ENCODE results near the gene CDH4. TPM values are rescaled to one million over a fixed set of nuclear protein-coding genes. Genes with fewer than 3 reads are reported as not detected.

CDH4 gene
- polyA plus RNA-seq, 1 donor (not counting 4 experiments of a cell fraction or from before 2014, with no cell fraction given): 2.2 TPM

GRCh38 chr20:61875996-61876395 lies 623.9 kb downstream of the CDH4 start:
- FAIRE-seq (no peak), DNase-seq (ENCODE audit: low read depth, low spot score) (no peak)
- H3K79me2 ChIP-seq (ENCODE audit: control insufficient read depth, insufficient read depth, low read length): no peaks in the 10 kb centered on the region
- H3K9ac ChIP-seq (ENCODE audit: control insufficient read depth, extremely low read depth, insufficient read depth, low read length): no peak overlapping the region
- H2AFZ ChIP-seq (ENCODE audit: control insufficient read depth, low read length): no peak overlapping the region
- no peaks in the 10 kb centered on the region for H3K36me3 ChIP-seq (ENCODE audit: control insufficient read depth in 2 of 2, extremely low read depth in 1 of 2, insufficient read depth in 2 of 2, low read length in 2 of 2)
- no peak overlapping the region for H3K4me3 ChIP-seq (ENCODE audit: control insufficient read depth in 2 of 3, extremely low read depth in 1 of 3, insufficient read depth in 2 of 3, low read depth in 1 of 3, low read length in 3 of 3)
- no peaks in the 10 kb centered on the region for H4K20me1 ChIP-seq (ENCODE audit: control insufficient read depth, extremely low read depth, insufficient read depth, low read length)
- H3K9me3 ChIP-seq (ENCODE audit: control insufficient read depth, low read depth, low read length): peaks cover 4% of the 10 kb centered on the region
- H3K9me1 ChIP-seq (ENCODE audit: control insufficient read depth, extremely low read depth, insufficient read depth, low read length): no peaks in the 10 kb centered on the region
- no peak overlapping the region for H3K4me2 ChIP-seq (ENCODE audit: control insufficient read depth, extremely low read depth, insufficient read depth, low read depth, low read length)
- dilution Hi-C loops (cut with MboI; ENCODE audit: extremely low pct_ligation_motif_present, low sequenced_read_pairs): no loop called here
- H3K27me3 ChIP-seq (ENCODE audit: control insufficient read depth, extremely low read depth, insufficient read depth, low read length): peaks cover 16% of the 10 kb centered on the region
- peaks cover 4% of the 10 kb centered on the region for H3K4me1 ChIP-seq (ENCODE audit: control insufficient read depth, extremely low read depth, insufficient read depth, low read length)
- no peak overlapping the region for H3K27ac ChIP-seq (ENCODE audit: control insufficient read depth, insufficient read depth, low read length)
- TF ChIP-seq CTCF (optimal IDR thresholded peaks at IDR 0.05 in 1 of 3, IDR thresholded peaks at IDR 0.05 in 1 of 3, conservative IDR thresholded peaks at IDR 0.05 in 1 of 3; ENCODE audit: extremely low read depth in 1 of 3, insufficient read depth in 2 of 3, low read length in 3 of 3) (no peak), EZH2 (IDR thresholded peaks at IDR 0.05; ENCODE audit: low read length) (no peak)

DNA sequence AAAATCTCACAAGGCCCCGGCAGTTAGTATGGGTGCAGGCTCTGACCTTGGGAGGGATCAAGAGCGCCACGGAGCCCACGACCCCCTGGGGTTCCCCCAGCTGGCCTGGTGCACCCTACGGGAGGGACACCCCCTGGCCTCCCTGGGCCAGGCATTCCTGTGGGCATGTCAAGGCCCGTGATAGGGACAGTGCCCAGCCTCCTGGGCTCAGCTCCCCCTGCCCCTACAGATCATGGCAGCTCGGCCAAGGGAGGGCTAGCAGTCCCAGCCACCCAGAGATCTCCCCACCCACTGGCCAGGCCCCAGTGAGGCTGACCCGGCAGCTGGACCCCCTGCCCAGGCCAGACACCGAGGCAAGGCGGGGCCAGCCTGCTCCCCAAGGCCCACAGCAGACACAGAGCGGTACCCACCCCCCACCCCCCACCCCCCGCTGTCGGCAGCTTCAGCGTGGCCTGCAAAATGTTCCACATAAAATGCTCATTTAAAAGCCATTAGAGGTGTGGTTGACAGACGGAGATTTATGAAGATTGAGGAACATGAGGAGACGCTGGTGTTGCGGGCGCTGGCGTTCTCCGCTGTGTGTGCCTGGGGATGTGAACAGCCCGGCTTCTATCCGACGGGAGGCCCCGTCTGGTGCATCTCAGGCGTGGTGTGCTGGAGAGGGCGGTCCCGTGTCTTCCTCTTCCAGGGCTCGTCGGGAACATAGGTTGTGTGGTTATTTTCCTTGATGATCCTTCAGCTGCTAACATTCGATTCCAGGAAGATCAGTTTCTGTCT lies 625.1 kb downstream of the CDH4 start:
- Histone ChIP-seq H3K9me3 (ENCODE audit: control insufficient read depth, low read depth, low read length) (no peaks in the 10 kb centered on the region), H3K27ac (ENCODE audit: control insufficient read depth, insufficient read depth, low read length) (no peak overlapping the region), H3K9ac (ENCODE audit: control insufficient read depth, extremely low read depth, insufficient read depth, low read length) (no peak overlapping the region), H3K4me1 (ENCODE audit: control insufficient read depth, extremely low read depth, insufficient read depth, low read length) (peaks cover 4% of the 10 kb centered on the region), H3K4me2 (ENCODE audit: control insufficient read depth, extremely low read depth, insufficient read depth, low read depth, low read length) (no peak overlapping the region), H4K20me1 (ENCODE audit: control insufficient read depth, extremely low read depth, insufficient read depth, low read length) (no peaks in the 10 kb centered on the region), H3K36me3 (ENCODE audit: control insufficient read depth in 2 of 2, extremely low read depth in 1 of 2, insufficient read depth in 2 of 2, low read length in 2 of 2) (no peaks in the 10 kb centered on the region), H3K79me2 (ENCODE audit: control insufficient read depth, insufficient read depth, low read length) (no peaks in the 10 kb centered on the region), H3K9me1 (ENCODE audit: control insufficient read depth, extremely low read depth, insufficient read depth, low read length) (no peaks in the 10 kb centered on the region), H3K4me3 (ENCODE audit: control insufficient read depth in 2 of 3, extremely low read depth in 1 of 3, insufficient read depth in 2 of 3, low read depth in 1 of 3, low read length in 3 of 3) (no peak overlapping the region), H3K27me3 (ENCODE audit: control insufficient read depth, extremely low read depth, insufficient read depth, low read length) (peaks cover 15% of the 10 kb centered on the region), H2AFZ (ENCODE audit: control insufficient read depth, low read length) (no peak overlapping the region)
- no peak for DNase-seq (ENCODE audit: low read depth, low spot score)
- dilution Hi-C loops (cut with MboI; ENCODE audit: extremely low pct_ligation_motif_present, low sequenced_read_pairs): no loop called here
- TF ChIP-seq CTCF (optimal IDR thresholded peaks at IDR 0.05 in 1 of 3, IDR thresholded peaks at IDR 0.05 in 1 of 3, conservative IDR thresholded peaks at IDR 0.05 in 1 of 3; ENCODE audit: extremely low read depth in 1 of 3, insufficient read depth in 2 of 3, low read length in 3 of 3) (no peak), EZH2 (IDR thresholded peaks at IDR 0.05; ENCODE audit: low read length) (no peak)
- no peak for FAIRE-seq

All from keratinocyte (primary cell).